ENCODE results near the gene KCNJ6.

The KCNJ6 gene

GRCh38 chr21:37696936-37697335, 219.3 kb downstream of the KCNJ6 start:
- Histone ChIP-seq H3K9ac (ENCODE audit: low read length) (no peak overlapping the region), H4K20me1 (ENCODE audit: insufficient read depth, low read length) (no peaks in the 10 kb centered on the region), H3K4me1 (ENCODE audit: insufficient read depth, low read length, severe bottlenecking) (peaks cover 5% of the 10 kb centered on the region), H3K36me3 (ENCODE audit: insufficient read depth, low read length) (no peaks in the 10 kb centered on the region), H3F3A (ENCODE audit: insufficient read depth, low read length) (no peaks in the 10 kb centered on the region), H3K4me2 (ENCODE audit: low read length) (no peak overlapping the region), H3K27ac (ENCODE audit: low read depth, low read length, poor library complexity, severe bottlenecking) (no peak overlapping the region), H3K79me2 (ENCODE audit: insufficient read depth, low read length) (no peaks in the 10 kb centered on the region), H3K27me3 (ENCODE audit: insufficient read depth, low read length) (0 out of 2 replicates have a peak, but pooled peaks cover 3% of the 10 kb centered on the region), H3K9me2 (ENCODE audit: low read depth, low read length) (no peaks in the 10 kb centered on the region), H3K9me3 (ENCODE audit: low read length) (no peaks in the 10 kb centered on the region), H3K4me3 (ENCODE audit: low read depth, low read length, poor library complexity, severe bottlenecking) (no peak overlapping the region), H2AFZ (ENCODE audit: low read length) (no peak overlapping the region)
- no peak for TF ChIP-seq CTCF (IDR thresholded peaks at IDR 0.05; ENCODE audit: low read length)
- TF ChIP-seq EZH2 (IDR thresholded peaks at IDR 0.05; ENCODE audit: borderline replicate concordance, low read length): no peak

- no peaks in the 10 kb centered on the region for H3K9me3 ChIP-seq (ENCODE audit: low read length)
- no peak overlapping the region for H3K9ac ChIP-seq (ENCODE audit: low read length)
- H2AFZ ChIP-seq (ENCODE audit: low read length): no peak overlapping the region
- H3K27me3 ChIP-seq (ENCODE audit: insufficient read depth, low read length): 0 out of 2 replicates have a peak, but pooled peaks cover 3% of the 10 kb centered on the region
- no peaks in the 10 kb centered on the region for H3K4me1 ChIP-seq (ENCODE audit: insufficient read depth, low read length, severe bottlenecking)
- no peak overlapping the region for H3K4me2 ChIP-seq (ENCODE audit: low read length)
- H3K36me3 ChIP-seq (ENCODE audit: insufficient read depth, low read length): no peaks in the 10 kb centered on the region
- no peaks in the 10 kb centered on the region for H4K20me1 ChIP-seq (ENCODE audit: insufficient read depth, low read length)
- no peaks in the 10 kb centered on the region for H3K9me2 ChIP-seq (ENCODE audit: low read depth, low read length)
- no peaks in the 10 kb centered on the region for H3K79me2 ChIP-seq (ENCODE audit: insufficient read depth, low read length)
- H3K4me3 ChIP-seq (ENCODE audit: low read depth, low read length, poor library complexity, severe bottlenecking): no peak overlapping the region
- no peak overlapping the region for H3K27ac ChIP-seq (ENCODE audit: low read depth, low read length, poor library complexity, severe bottlenecking)
- no peak for TF ChIP-seq EZH2 (IDR thresholded peaks at IDR 0.05; ENCODE audit: borderline replicate concordance, low read length)
- no peak for TF ChIP-seq CTCF (IDR thresholded peaks at IDR 0.05; ENCODE audit: low read length)
- no peaks in the 10 kb centered on the region for H3F3A ChIP-seq (ENCODE audit: insufficient read depth, low read length)
Observed at GRCh38 chr21:37695111-37695510, 221.1 kb downstream of the KCNJ6 start.

- Histone ChIP-seq H3K4me3 (ENCODE audit: low read depth, low read length, poor library complexity, severe bottlenecking) (no peak overlapping the region), H3K79me2 (ENCODE audit: insufficient read depth, low read length) (no peaks in the 10 kb centered on the region), H3F3A (ENCODE audit: insufficient read depth, low read length) (no peaks in the 10 kb centered on the region)
Observed at GRCh38 chr21:37688952-37689659, 227.2 kb downstream of the KCNJ6 start.

More at GRCh38 chr21:37688952-37689659, 227.2 kb downstream of the KCNJ6 start:
- no peak for TF ChIP-seq EZH2 (IDR thresholded peaks at IDR 0.05; ENCODE audit: borderline replicate concordance, low read length)
- TF ChIP-seq CTCF (IDR thresholded peaks at IDR 0.05; ENCODE audit: low read length): no peak
- H3K9ac ChIP-seq (ENCODE audit: low read length): no peak overlapping the region
- no peaks in the 10 kb centered on the region for H4K20me1 ChIP-seq (ENCODE audit: insufficient read depth, low read length)
- no peaks in the 10 kb centered on the region for H3K9me2 ChIP-seq (ENCODE audit: low read depth, low read length)
- H3K4me1 ChIP-seq (ENCODE audit: insufficient read depth, low read length, severe bottlenecking): no peaks in the 10 kb centered on the region
- H3K4me2 ChIP-seq (ENCODE audit: low read length): no peak overlapping the region
- H3K27me3 ChIP-seq (ENCODE audit: insufficient read depth, low read length): 0 out of 2 replicates have a peak, but pooled peaks cover 3% of the 10 kb centered on the region
- H3K27ac ChIP-seq (ENCODE audit: low read depth, low read length, poor library complexity, severe bottlenecking): no peak overlapping the region
- H3K36me3 ChIP-seq (ENCODE audit: insufficient read depth, low read length): no peaks in the 10 kb centered on the region
- H3K9me3 ChIP-seq (ENCODE audit: low read length): no peaks in the 10 kb centered on the region
- no peak overlapping the region for H2AFZ ChIP-seq (ENCODE audit: low read length)
